ENCODE measurements around the gene DAP. TPM values are rescaled to one million over a fixed set of nuclear protein-coding genes. Genes with fewer than 3 reads are reported as not detected.
"Not testable (repeated sequence)": the region's sequence is repeated elsewhere in the genome, so short reads cannot be mapped to it uniquely, and the experiment has no call there.

Gene DAP
- total RNA-seq, 1 donor from 2014 or later, result 38.5 TPM

- Mint-ChIP-seq H3K4me1 (ENCODE audit: low read depth, unreplicated experiment) (peaks cover 9% of the 10 kb centered on the region), H3K27me3 (ENCODE audit: unreplicated experiment) (no peaks in the 10 kb centered on the region)
- TF ChIP-seq CTCF (IDR thresholded peaks at IDR 0.05; ENCODE audit: partially characterized antibody, unreplicated experiment), result no peak
Observed at GRCh38 chr5:10719965-10720364, 41.1 kb downstream of the DAP start.

GRCh38 chr5:10718617-10719016 is 42.4 kb downstream of the DAP start:
- H3K27ac Mint-ChIP-seq (ENCODE audit: unreplicated experiment); H3K4me3 Mint-ChIP-seq (ENCODE audit: unreplicated experiment); DNase-seq; H3K4me1 Mint-ChIP-seq (ENCODE audit: low read depth, unreplicated experiment); H3K9me3 Mint-ChIP-seq (ENCODE audit: unreplicated experiment); H3K27me3 Mint-ChIP-seq (ENCODE audit: unreplicated experiment): not testable (repeated sequence)
- peaks cover 11% of the 10 kb centered on the region for H3K36me3 Mint-ChIP-seq (ENCODE audit: unreplicated experiment)

More at GRCh38 chr5:10719965-10720364, 41.1 kb downstream of the DAP start:
- Mint-ChIP-seq H3K9me3 (ENCODE audit: unreplicated experiment) (no peaks in the 10 kb centered on the region), H3K4me3 (ENCODE audit: unreplicated experiment) (no peak overlapping the region), H3K27ac (ENCODE audit: unreplicated experiment) (no peak overlapping the region), H3K36me3 (ENCODE audit: unreplicated experiment) (peaks cover 6% of the 10 kb centered on the region)
- no peak for DNase-seq

GRCh38 chr5:10716825-10717224 is 44.2 kb downstream of the DAP start:
- not testable (repeated sequence) for H3K4me3 Mint-ChIP-seq (ENCODE audit: unreplicated experiment); H3K27ac Mint-ChIP-seq (ENCODE audit: unreplicated experiment); H3K27me3 Mint-ChIP-seq (ENCODE audit: unreplicated experiment); DNase-seq; H3K4me1 Mint-ChIP-seq (ENCODE audit: low read depth, unreplicated experiment); H3K9me3 Mint-ChIP-seq (ENCODE audit: unreplicated experiment)
- peaks cover 18% of the 10 kb centered on the region for H3K36me3 Mint-ChIP-seq (ENCODE audit: unreplicated experiment)

- TF ChIP-seq CTCF (IDR thresholded peaks at IDR 0.05; ENCODE audit: partially characterized antibody, unreplicated experiment), result no peak
- Mint-ChIP-seq H3K36me3 (ENCODE audit: unreplicated experiment) (peaks cover 18% of the 10 kb centered on the region), H3K4me3 (ENCODE audit: unreplicated experiment) (no peak overlapping the region)
Observed at GRCh38 chr5:10715605-10716290, 45.3 kb downstream of the DAP start.

GRCh38 chr5:10712574-10713366 is 48.3 kb downstream of the DAP start:
- Mint-ChIP-seq H3K4me3 (ENCODE audit: unreplicated experiment) (no peak overlapping the region), H3K9me3 (ENCODE audit: unreplicated experiment) (peaks cover 4% of the 10 kb centered on the region), H3K27ac (ENCODE audit: unreplicated experiment) (no peak overlapping the region), H3K36me3 (ENCODE audit: unreplicated experiment) (peaks cover 18% of the 10 kb centered on the region), H3K4me1 (ENCODE audit: low read depth, unreplicated experiment) (no peaks in the 10 kb centered on the region), H3K27me3 (ENCODE audit: unreplicated experiment) (peaks cover 6% of the 10 kb centered on the region)
- no peak for TF ChIP-seq CTCF (IDR thresholded peaks at IDR 0.05; ENCODE audit: partially characterized antibody, unreplicated experiment)
- DNase-seq, result no peak

More at GRCh38 chr5:10715605-10716290, 45.3 kb downstream of the DAP start:
- Mint-ChIP-seq H3K27me3 (ENCODE audit: unreplicated experiment) (peaks cover 5% of the 10 kb centered on the region), H3K4me1 (ENCODE audit: low read depth, unreplicated experiment) (no peaks in the 10 kb centered on the region), H3K27ac (ENCODE audit: unreplicated experiment) (no peak overlapping the region), H3K9me3 (ENCODE audit: unreplicated experiment) (no peaks in the 10 kb centered on the region)
- DNase-seq, result no peak

GRCh38 chr5:10711562-10711961 is 49.5 kb downstream of the DAP start:
- TF ChIP-seq CTCF (IDR thresholded peaks at IDR 0.05; ENCODE audit: partially characterized antibody, unreplicated experiment), result no peak
- H3K27me3 Mint-ChIP-seq (ENCODE audit: unreplicated experiment), result peaks cover 6% of the 10 kb centered on the region
- DNase-seq, result no peak
- no peaks in the 10 kb centered on the region for H3K4me1 Mint-ChIP-seq (ENCODE audit: low read depth, unreplicated experiment)
- no peak overlapping the region for H3K4me3 Mint-ChIP-seq (ENCODE audit: unreplicated experiment)
- peaks cover 12% of the 10 kb centered on the region for H3K36me3 Mint-ChIP-seq (ENCODE audit: unreplicated experiment)
- H3K27ac Mint-ChIP-seq (ENCODE audit: unreplicated experiment), result no peak overlapping the region
- peaks cover 6% of the 10 kb centered on the region for H3K9me3 Mint-ChIP-seq (ENCODE audit: unreplicated experiment)
